ENCODE data around the gene CPA5. TPM values are rescaled to one million over a fixed set of nuclear protein-coding genes. Genes with fewer than 3 reads are reported as not detected.

The CPA5 gene
- total and polyA plus RNA-seq, 2 experiments from 2014 or later, result not detected

GRCh38 chr7:130395421-130395820 is 50.8 kb downstream of the CPA5 start:
- no peak overlapping the region for H3K4me3 ChIP-seq
- H2AFZ ChIP-seq, result no peak overlapping the region
- TF ChIP-seq STAT1 (IDR thresholded peaks at IDR 0.05; ENCODE audit: unreplicated experiment), result no peak
- TF ChIP-seq ZNF331 (CRISPR knock-in tag; IDR thresholded peaks at IDR 0.05; ENCODE audit: low read depth), result no peak
- TF ChIP-seq REST (IDR thresholded peaks at IDR 0.05; ENCODE audit: unreplicated experiment), result no peak
- no peak for TF ChIP-seq ZNF114 (CRISPR knock-in tag; IDR thresholded peaks at IDR 0.05)
- no peak for TF ChIP-seq ETS1 (IDR thresholded peaks at IDR 0.05)
- TF ChIP-seq EZH2 (IDR thresholded peaks at IDR 0.05; ENCODE audit: low read depth, unreplicated experiment), result no peak
- no peak for TF ChIP-seq CREB1 (CRISPR knock-in tag; IDR thresholded peaks at IDR 0.05; ENCODE audit: low read depth)
- no peak for TF ChIP-seq JUNB (IDR thresholded peaks at IDR 0.05; ENCODE audit: unreplicated experiment)
- no peak for TF ChIP-seq ZNF462 (CRISPR knock-in tag; IDR thresholded peaks at IDR 0.05)
- no peak for TF ChIP-seq EZH2phosphoT487 (IDR thresholded peaks at IDR 0.05; ENCODE audit: unreplicated experiment)
- no peak for TF ChIP-seq CTCF (conservative IDR thresholded peaks at IDR 0.05; ENCODE audit: low read depth in 2 of 2)
- no peak for TF ChIP-seq NANOG (IDR thresholded peaks at IDR 0.05; ENCODE audit: borderline replicate concordance)
- no peak for TF ChIP-seq POLR2AphosphoS5 (IDR thresholded peaks at IDR 0.05; ENCODE audit: low read depth)
- no peak overlapping the region for H3K4me3 Mint-ChIP-seq
- ATAC-seq (no peak), DNase-seq (ENCODE audit: low spot score) (no peak)
- no peaks in the 10 kb centered on the region for H3K9me3 Mint-ChIP-seq
- H3K4me1 ChIP-seq (ENCODE audit: insufficient read depth), result peaks cover 28% of the 10 kb centered on the region
- H3K36me3 Mint-ChIP-seq (ENCODE audit: low read depth), result peaks cover 19% of the 10 kb centered on the region
- peaks cover 4% of the 10 kb centered on the region for H3K27me3 Mint-ChIP-seq (ENCODE audit: insufficient read depth, low read depth, poor library complexity)
- no peaks in the 10 kb centered on the region for H3K27me3 ChIP-seq (ENCODE audit: insufficient read depth)
- H3K27ac Mint-ChIP-seq, result no peak overlapping the region
- H4K20me1 ChIP-seq (replicated peaks; ENCODE audit: insufficient read depth), result no peaks in the 10 kb centered on the region
- no peaks in the 10 kb centered on the region for H3F3A ChIP-seq (replicated peaks; ENCODE audit: low read depth)
- 0 out of 2 replicates have a peak, but pooled peaks cover 4% of the 10 kb centered on the region for H3K9me2 ChIP-seq (ENCODE audit: insufficient read depth)
- no peak overlapping the region for H3K27ac ChIP-seq (ENCODE audit: low read depth)
- peaks cover 33% of the 10 kb centered on the region for H3K4me1 Mint-ChIP-seq
- H3K36me3 ChIP-seq (ENCODE audit: insufficient read depth), result no peaks in the 10 kb centered on the region
- H3K79me2 ChIP-seq (replicated peaks; ENCODE audit: insufficient read depth), result no peaks in the 10 kb centered on the region
- no peak overlapping the region for H3K4me2 ChIP-seq

Measured in GM23338 (cell line).